Measurements from ENCODE around the gene COL18A1.
"Not testable (repeated sequence)": the region's sequence is repeated elsewhere in the genome, so short reads cannot be mapped to it uniquely, and the experiment has no call there.

GRCh38 chr21:45501081-45502005, 96.4 kb downstream of the COL18A1 start:
- TF ChIP-seq EZH2 (IDR thresholded peaks at IDR 0.05; ENCODE audit: low read length, unreplicated experiment); CTCF (conservative IDR thresholded peaks at IDR 0.05; ENCODE audit: low read depth, low read length); EZH2phosphoT487 (IDR thresholded peaks at IDR 0.05; ENCODE audit: borderline replicate concordance, low read length): not testable (repeated sequence)
